Measurements from ENCODE around the gene GALK1. TPM values are rescaled to one million over a fixed set of nuclear protein-coding genes. Genes with fewer than 3 reads are reported as not detected.

The GALK1 gene
- total and polyA plus RNA-seq, 9 of the 15 experiments (the other 6 are each of a cell fraction or from before 2014, with no cell fraction given): 0.45 to 51.6 (median 17.4) TPM

DNA sequence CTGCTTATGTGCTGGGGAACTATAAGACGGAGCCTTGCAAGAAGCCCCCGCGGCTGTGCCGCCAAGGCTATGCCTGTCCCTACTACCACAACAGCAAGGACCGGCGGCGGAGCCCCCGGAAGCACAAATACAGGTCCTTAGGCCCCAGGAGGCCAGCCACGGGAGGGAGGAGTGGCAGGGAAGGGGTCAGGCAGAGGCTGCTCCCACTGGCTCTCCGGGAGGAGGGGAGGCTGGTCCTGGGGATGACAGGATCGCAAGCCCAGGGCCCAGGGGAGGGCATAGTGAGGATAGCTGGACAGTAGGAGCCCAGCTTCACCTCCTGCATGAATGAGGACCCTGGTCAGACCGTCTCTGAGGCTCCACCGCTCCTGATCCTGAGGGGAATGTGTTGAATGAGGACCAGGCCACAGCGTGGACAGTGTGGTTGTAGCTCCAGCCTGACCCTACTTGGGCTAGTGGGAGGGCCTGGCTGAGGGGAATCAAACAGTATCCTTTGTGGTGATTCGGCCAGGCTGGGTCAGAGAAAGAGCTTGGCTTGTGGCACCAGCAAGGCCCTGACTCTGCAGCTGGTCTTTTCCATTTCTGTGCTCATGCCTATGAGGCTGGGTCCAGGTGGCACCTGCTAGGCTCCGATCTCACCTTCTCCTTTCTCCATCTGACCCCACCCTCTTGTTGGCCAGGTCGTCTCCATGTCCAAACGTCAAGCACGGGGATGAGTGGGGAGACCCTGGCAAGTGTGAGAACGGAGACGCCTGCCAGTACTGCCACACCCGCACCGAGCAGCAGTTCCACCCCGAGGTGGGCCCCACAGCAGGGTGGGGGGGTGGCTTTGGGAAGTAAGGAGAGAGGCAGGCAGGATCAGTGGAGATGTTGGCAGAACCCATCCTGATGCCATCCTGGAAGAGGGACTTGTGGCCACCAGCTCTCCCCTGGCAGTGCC, 48.4 kb upstream of the GALK1 start:
- TF ChIP-seq, protein P1, sequence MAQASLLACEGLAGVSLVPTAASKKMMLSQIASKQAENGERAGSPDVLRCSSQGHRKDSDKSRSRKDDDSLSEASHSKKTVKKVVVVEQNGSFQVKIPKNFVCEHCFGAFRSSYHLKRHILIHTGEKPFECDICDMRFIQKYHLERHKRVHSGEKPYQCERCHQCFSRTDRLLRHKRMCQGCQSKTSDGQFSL (CRISPR knock-in tag; IDR thresholded peaks at IDR 0.05): 0 out of 2 replicates have a peak, but pooled peaks have one; percentile 22
- TF ChIP-seq, protein P1 (tag; IDR thresholded peaks at IDR 0.05): no peak
- TF ChIP-seq CBX8 (IDR thresholded peaks at IDR 0.05; ENCODE audit: borderline replicate concordance, extremely low read depth, low read depth, low read length, poor library complexity, severe bottlenecking) (no peak), ZNF583 (CRISPR knock-in tag; IDR thresholded peaks at IDR 0.05) (no peak), LCOR (CRISPR knock-in tag; IDR thresholded peaks at IDR 0.05) (no peak)
- TF ChIP-seq, protein P2, sequence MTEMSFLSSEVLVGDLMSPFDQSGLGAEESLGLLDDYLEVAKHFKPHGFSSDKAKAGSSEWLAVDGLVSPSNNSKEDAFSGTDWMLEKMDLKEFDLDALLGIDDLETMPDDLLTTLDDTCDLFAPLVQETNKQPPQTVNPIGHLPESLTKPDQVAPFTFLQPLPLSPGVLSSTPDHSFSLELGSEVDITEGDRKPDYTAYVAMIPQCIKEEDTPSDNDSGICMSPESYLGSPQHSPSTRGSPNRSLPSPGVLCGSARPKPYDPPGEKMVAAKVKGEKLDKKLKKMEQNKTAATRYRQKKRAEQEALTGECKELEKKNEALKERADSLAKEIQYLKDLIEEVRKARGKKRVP (CRISPR knock-in tag; IDR thresholded peaks at IDR 0.05): no peak
- TF ChIP-seq, protein P3, sequence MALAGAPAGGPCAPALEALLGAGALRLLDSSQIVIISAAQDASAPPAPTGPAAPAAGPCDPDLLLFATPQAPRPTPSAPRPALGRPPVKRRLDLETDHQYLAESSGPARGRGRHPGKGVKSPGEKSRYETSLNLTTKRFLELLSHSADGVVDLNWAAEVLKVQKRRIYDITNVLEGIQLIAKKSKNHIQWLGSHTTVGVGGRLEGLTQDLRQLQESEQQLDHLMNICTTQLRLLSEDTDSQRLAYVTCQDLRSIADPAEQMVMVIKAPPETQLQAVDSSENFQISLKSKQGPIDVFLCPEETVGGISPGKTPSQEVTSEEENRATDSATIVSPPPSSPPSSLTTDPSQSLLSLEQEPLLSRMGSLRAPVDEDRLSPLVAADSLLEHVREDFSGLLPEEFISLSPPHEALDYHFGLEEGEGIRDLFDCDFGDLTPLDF (CRISPR knock-in tag; IDR thresholded peaks at IDR 0.05): no peak
- BruUV-seq (replicated peaks): no TSS peak

More for the DNA sequence above, 48.4 kb upstream of the GALK1 start:
- H3K27me3 ChIP-seq (ENCODE audit: control insufficient read depth in 2 of 2, insufficient read depth in 2 of 2, low read length in 2 of 2): no peaks in the 10 kb centered on the region
- no peaks in the 10 kb centered on the region for H3K9me3 ChIP-seq (replicated peaks; ENCODE audit: control insufficient read depth, insufficient read depth, low read depth, low read length)
- 87% methylated on average over 23 of the region's 24 CpGs for WGBS (ENCODE audit: insufficient coverage, low coverage, missing lambda C conversion rate)
- H4K20me1 ChIP-seq (replicated peaks; ENCODE audit: control insufficient read depth, insufficient read depth, low read length): no peaks in the 10 kb centered on the region
- H3K4me3 ChIP-seq: no peak overlapping the region
- POLR2A ChIA-PET: interaction anchor here (0.6 to 2.3 kb wide), 9 partner anchors 8 to 452 kb away, joined by 3 to 17 read pairs (median 4); partner anchors contain the start of gene UBALD2
- in situ Hi-C loops (cut with MboI) (no loop called here), intact Hi-C loops (cut with micrococcal nuclease) (no loop called here)
- CTCF ChIA-PET (ENCODE audit: low intra/inter-chr PET ratio): no interaction called here
- no peak overlapping the region for H2AFZ ChIP-seq (ENCODE audit: low read depth, low read length)
- no peaks in the 10 kb centered on the region for H3K79me2 ChIP-seq (ENCODE audit: control insufficient read depth, insufficient read depth, low read length)
- H3K27ac ChIP-seq (ENCODE audit: extremely low read depth, low read depth, low read length): no peak overlapping the region
- H3K9ac ChIP-seq (ENCODE audit: insufficient read depth in 1 of 2, low read depth in 2 of 2, low read length in 2 of 2): peak overlapping the region in 1 of 2 experiments; percentile 80; a peak in 2 of 4 replicates
- no peak for ATAC-seq
- DNase-seq (ENCODE audit: extremely low read depth in 1 of 4, low spot score in 3 of 4): no peak
- FAIRE-seq: no peak
- peaks cover 3% of the 10 kb centered on the region for H3K9me1 ChIP-seq (ENCODE audit: control insufficient read depth, insufficient read depth, low read length)
- peaks cover 10 to 29% of the 10 kb centered on the region in 2 experiments for H3K4me1 ChIP-seq (replicated peaks in 1 of 2; ENCODE audit: control insufficient read depth in 2 of 2, insufficient read depth in 2 of 2, low read length in 2 of 2)
- peaks cover 62% of the 10 kb centered on the region; the same call in 2 of the 3 replicates for H3K36me3 ChIP-seq (ENCODE audit: control insufficient read depth, insufficient read depth, low read length)
- no peak overlapping the region for H3K4me2 ChIP-seq (ENCODE audit: insufficient read depth, low read length)

Measured in K562 (cell line).